ENCODE measurements around the gene MRGPRD. TPM values are rescaled to one million over a fixed set of nuclear protein-coding genes. Genes with fewer than 3 reads are reported as not detected.

The MRGPRD gene
- total and polyA plus RNA-seq, 2 experiments from 2014 or later = not detected

GRCh38 chr11:69022260-69022659 is 41.5 kb upstream of the MRGPRD start:
- Mint-ChIP-seq H3K4me3 (no peak overlapping the region), H3K36me3 (ENCODE audit: low read depth) (no peaks in the 10 kb centered on the region), H3K27me3 (ENCODE audit: insufficient read depth, low read depth, poor library complexity) (peaks cover 10% of the 10 kb centered on the region), H3K9me3 (no peaks in the 10 kb centered on the region; the same call in 2 of the 3 replicates), H3K27ac (no peak overlapping the region), H3K4me1 (no peaks in the 10 kb centered on the region)
- no peaks in the 10 kb centered on the region for H4K20me1 ChIP-seq (replicated peaks; ENCODE audit: insufficient read depth)
- no peak overlapping the region for H3K4me2 ChIP-seq
- no peaks in the 10 kb centered on the region for H3K4me1 ChIP-seq (ENCODE audit: insufficient read depth)
- H3K79me2 ChIP-seq (replicated peaks; ENCODE audit: insufficient read depth) = no peaks in the 10 kb centered on the region
- H3K36me3 ChIP-seq (ENCODE audit: insufficient read depth) = no peaks in the 10 kb centered on the region
- no peaks in the 10 kb centered on the region for H3K9me2 ChIP-seq (ENCODE audit: insufficient read depth)
- TF ChIP-seq, protein P1, sequence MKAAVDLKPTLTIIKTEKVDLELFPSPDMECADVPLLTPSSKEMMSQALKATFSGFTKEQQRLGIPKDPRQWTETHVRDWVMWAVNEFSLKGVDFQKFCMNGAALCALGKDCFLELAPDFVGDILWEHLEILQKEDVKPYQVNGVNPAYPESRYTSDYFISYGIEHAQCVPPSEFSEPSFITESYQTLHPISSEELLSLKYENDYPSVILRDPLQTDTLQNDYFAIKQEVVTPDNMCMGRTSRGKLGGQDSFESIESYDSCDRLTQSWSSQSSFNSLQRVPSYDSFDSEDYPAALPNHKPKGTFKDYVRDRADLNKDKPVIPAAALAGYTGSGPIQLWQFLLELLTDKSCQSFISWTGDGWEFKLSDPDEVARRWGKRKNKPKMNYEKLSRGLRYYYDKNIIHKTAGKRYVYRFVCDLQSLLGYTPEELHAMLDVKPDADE (IDR thresholded peaks at IDR 0.05) = no peak
- no peak for TF ChIP-seq CREB1 (CRISPR knock-in tag; IDR thresholded peaks at IDR 0.05; ENCODE audit: low read depth)
- TF ChIP-seq EZH2 (IDR thresholded peaks at IDR 0.05; ENCODE audit: low read depth, unreplicated experiment) = no peak
- TF ChIP-seq, protein P2, sequence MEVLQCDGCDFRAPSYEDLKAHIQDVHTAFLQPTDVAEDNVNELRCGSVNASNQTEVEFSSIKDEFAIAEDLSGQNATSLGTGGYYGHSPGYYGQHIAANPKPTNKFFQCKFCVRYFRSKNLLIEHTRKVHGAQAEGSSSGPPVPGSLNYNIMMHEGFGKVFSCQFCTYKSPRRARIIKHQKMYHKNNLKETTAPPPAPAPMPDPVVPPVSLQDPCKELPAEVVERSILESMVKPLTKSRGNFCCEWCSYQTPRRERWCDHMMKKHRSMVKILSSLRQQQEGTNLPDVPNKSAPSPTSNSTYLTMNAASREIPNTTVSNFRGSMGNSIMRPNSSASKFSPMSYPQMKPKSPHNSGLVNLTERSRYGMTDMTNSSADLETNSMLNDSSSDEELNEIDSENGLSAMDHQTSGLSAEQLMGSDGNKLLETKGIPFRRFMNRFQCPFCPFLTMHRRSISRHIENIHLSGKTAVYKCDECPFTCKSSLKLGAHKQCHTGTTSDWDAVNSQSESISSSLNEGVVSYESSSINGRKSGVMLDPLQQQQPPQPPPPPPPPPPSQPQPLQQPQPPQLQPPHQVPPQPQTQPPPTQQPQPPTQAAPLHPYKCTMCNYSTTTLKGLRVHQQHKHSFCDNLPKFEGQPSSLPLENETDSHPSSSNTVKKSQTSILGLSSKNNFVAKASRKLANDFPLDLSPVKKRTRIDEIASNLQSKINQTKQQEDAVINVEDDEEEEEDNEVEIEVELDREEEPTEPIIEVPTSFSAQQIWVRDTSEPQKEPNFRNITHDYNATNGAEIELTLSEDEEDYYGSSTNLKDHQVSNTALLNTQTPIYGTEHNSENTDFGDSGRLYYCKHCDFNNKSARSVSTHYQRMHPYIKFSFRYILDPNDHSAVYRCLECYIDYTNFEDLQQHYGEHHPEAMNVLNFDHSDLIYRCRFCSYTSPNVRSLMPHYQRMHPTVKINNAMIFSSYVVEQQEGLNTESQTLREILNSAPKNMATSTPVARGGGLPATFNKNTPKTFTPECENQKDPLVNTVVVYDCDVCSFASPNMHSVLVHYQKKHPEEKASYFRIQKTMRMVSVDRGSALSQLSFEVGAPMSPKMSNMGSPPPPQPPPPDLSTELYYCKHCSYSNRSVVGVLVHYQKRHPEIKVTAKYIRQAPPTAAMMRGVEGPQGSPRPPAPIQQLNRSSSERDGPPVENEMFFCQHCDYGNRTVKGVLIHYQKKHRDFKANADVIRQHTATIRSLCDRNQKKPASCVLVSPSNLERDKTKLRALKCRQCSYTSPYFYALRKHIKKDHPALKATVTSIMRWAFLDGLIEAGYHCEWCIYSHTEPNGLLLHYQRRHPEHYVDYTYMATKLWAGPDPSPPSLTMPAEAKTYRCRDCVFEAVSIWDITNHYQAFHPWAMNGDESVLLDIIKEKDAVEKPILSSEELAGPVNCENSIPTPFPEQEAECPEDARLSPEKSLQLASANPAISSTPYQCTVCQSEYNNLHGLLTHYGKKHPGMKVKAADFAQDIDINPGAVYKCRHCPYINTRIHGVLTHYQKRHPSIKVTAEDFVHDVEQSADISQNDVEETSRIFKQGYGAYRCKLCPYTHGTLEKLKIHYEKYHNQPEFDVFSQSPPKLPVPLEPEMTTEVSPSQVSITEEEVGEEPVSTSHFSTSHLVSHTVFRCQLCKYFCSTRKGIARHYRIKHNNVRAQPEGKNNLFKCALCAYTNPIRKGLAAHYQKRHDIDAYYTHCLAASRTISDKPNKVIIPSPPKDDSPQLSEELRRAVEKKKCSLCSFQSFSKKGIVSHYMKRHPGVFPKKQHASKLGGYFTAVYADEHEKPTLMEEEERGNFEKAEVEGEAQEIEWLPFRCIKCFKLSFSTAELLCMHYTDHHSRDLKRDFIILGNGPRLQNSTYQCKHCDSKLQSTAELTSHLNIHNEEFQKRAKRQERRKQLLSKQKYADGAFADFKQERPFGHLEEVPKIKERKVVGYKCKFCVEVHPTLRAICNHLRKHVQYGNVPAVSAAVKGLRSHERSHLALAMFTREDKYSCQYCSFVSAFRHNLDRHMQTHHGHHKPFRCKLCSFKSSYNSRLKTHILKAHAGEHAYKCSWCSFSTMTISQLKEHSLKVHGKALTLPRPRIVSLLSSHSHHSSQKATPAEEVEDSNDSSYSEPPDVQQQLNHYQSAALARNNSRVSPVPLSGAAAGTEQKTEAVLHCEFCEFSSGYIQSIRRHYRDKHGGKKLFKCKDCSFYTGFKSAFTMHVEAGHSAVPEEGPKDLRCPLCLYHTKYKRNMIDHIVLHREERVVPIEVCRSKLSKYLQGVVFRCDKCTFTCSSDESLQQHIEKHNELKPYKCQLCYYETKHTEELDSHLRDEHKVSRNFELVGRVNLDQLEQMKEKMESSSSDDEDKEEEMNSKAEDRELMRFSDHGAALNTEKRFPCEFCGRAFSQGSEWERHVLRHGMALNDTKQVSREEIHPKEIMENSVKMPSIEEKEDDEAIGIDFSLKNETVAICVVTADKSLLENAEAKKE (CRISPR knock-in tag; IDR thresholded peaks at IDR 0.05) = no peak
- TF ChIP-seq JUNB (IDR thresholded peaks at IDR 0.05; ENCODE audit: unreplicated experiment) = no peak
- TF ChIP-seq, protein P3, sequence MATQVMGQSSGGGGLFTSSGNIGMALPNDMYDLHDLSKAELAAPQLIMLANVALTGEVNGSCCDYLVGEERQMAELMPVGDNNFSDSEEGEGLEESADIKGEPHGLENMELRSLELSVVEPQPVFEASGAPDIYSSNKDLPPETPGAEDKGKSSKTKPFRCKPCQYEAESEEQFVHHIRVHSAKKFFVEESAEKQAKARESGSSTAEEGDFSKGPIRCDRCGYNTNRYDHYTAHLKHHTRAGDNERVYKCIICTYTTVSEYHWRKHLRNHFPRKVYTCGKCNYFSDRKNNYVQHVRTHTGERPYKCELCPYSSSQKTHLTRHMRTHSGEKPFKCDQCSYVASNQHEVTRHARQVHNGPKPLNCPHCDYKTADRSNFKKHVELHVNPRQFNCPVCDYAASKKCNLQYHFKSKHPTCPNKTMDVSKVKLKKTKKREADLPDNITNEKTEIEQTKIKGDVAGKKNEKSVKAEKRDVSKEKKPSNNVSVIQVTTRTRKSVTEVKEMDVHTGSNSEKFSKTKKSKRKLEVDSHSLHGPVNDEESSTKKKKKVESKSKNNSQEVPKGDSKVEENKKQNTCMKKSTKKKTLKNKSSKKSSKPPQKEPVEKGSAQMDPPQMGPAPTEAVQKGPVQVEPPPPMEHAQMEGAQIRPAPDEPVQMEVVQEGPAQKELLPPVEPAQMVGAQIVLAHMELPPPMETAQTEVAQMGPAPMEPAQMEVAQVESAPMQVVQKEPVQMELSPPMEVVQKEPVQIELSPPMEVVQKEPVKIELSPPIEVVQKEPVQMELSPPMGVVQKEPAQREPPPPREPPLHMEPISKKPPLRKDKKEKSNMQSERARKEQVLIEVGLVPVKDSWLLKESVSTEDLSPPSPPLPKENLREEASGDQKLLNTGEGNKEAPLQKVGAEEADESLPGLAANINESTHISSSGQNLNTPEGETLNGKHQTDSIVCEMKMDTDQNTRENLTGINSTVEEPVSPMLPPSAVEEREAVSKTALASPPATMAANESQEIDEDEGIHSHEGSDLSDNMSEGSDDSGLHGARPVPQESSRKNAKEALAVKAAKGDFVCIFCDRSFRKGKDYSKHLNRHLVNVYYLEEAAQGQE (IDR thresholded peaks at IDR 0.05; ENCODE audit: unreplicated experiment) = no peak
- DNase-seq (ENCODE audit: low spot score) (no peak), ATAC-seq (no peak)
- H2AFZ ChIP-seq = no peak overlapping the region
- no peak overlapping the region for H3K4me3 ChIP-seq
- no peaks in the 10 kb centered on the region for H3F3A ChIP-seq (replicated peaks; ENCODE audit: low read depth)
- H3K27ac ChIP-seq (ENCODE audit: low read depth) = no peak overlapping the region
- H3K27me3 ChIP-seq (ENCODE audit: insufficient read depth) = no peaks in the 10 kb centered on the region

All from GM23338 (cell line).